ENCODE measurements around the gene MGAT4C.

DNA sequence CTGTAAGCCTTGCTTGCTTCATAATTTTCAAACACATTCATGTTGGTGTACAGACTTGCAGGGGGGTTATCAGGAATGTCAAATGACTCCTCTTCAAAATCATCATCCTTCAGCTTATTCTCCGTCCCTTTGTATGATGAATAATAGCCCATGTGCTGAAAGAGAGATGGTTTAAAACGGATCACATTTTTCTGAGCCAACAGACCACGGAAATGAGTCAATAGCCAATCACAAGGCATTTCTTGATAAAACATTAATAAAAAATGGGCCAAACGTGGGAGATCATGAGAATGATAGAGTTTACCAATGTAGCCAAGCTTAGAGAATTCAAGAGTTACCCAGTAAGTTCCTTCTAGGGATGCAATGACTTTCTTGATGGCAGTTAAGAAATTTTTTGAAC, 276.6 kb downstream of the MGAT4C start:
- TF ChIP-seq CTCF (IDR thresholded peaks at IDR 0.05): no peak
- TF ChIP-seq POLR2A (IDR thresholded peaks at IDR 0.05): no peak
- no peak for TF ChIP-seq POLR2AphosphoS5 (IDR thresholded peaks at IDR 0.05)
